ENCODE measurements around the gene HES3.

Gene HES3

DNA sequence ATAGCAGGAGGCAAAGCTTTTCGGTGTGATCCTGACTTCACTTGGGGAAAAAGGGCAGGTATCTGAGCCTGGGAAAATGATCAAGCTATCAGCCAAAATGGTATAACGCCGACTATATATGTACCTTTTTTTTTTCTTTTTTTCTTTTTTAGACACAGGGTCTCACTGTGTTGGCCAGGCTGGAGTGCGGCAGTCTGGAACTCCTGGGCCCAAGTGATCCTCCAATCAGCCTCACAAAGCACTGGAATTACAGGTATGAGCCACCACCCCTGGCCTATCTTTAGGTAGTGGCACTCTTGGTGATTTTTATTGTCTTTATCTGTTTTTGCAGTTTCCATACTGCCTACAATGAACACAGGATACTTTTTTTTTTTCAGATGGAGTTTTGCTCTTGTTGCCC lies 6.9 kb upstream of the HES3 start:
- H3K27me3 Mint-ChIP-seq: peaks cover 31% of the 10 kb centered on the region
- H3K9me3 Mint-ChIP-seq: no peaks in the 10 kb centered on the region
- peaks cover 16% of the 10 kb centered on the region for H3K36me3 Mint-ChIP-seq (ENCODE audit: low read depth)
- peaks cover 29% of the 10 kb centered on the region for H3K4me1 Mint-ChIP-seq (ENCODE audit: low read depth)
- H3K27ac Mint-ChIP-seq: no peak overlapping the region
- no peak overlapping the region for H3K4me3 Mint-ChIP-seq

DNA sequence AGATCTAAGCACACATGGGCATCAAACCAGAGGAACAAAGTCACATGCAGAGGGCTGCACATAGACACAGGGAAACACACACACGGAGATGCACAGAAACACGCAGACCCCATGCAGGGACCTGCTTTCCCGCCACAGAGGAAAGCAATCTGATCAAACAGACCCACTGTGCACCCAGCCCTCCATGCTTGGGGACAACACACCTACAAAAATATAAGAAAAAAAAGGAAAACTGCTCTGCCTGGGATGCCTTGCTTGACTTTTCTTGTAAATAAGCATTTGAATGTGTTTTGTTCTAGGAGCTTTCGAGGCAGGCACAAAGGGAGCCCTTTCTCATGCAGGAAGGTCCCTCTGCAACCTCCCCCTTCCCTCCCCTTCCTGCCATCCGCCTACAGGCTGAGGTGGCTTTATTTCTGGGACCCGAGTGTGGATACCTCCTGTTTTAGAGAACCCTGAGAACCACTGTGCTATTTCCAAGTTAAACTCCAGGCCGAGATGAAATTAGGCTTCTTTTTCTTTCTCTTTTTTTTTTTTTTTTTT lies 4.7 kb upstream of the HES3 start:
- H3K4me3 Mint-ChIP-seq: no peak overlapping the region
- peaks cover under 1% of the 10 kb centered on the region for H3K36me3 Mint-ChIP-seq (ENCODE audit: low read depth)
- H3K4me1 Mint-ChIP-seq (ENCODE audit: low read depth): peaks cover 20% of the 10 kb centered on the region
- H3K27ac Mint-ChIP-seq: peak overlapping the region; percentile 31
- no peaks in the 10 kb centered on the region for H3K9me3 Mint-ChIP-seq
- peaks cover 45% of the 10 kb centered on the region for H3K27me3 Mint-ChIP-seq

DNA sequence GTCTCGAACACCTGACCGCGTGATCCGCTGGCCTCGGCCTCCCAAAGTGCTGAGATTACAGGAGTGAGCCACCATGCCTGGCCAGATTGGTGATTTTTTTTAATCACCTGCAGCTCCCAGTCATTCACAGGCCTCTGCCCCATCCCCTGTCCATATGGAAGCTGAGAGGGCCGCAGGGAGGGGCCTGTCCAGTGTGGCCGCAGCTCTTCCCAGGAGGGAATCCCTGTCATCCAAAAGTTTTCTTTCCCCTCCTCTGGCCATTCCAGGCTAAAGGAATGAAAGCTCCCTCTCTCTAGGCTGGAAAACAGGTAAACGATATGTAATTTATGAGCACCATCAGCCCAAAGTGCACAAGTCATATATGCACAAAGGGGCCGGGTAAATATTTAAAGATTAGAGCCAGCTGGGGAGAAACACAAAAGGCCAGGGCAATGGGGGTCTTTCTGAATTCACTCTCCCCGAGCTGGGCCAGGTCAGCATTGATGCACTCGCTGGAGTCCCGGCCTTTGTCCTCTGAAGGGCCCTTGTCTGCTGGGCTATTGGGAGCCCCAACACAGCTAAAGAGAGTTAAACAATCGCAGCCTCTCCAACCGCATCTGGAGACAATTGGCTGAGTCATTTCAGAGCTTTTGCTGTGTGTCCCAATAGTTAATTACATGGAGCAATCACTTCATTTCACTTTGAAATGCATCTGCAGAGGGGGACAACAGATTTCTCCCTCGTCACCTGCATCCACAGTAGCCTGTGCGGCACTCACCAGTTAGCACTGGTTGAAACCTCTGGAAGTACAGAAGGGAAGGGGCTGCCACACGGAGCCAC lies 3.8 kb upstream of the HES3 start:
- no peak overlapping the region for H3K4me3 Mint-ChIP-seq
- H3K27me3 Mint-ChIP-seq: peaks cover 48% of the 10 kb centered on the region
- no peak overlapping the region for H3K27ac Mint-ChIP-seq
- no peaks in the 10 kb centered on the region for H3K9me3 Mint-ChIP-seq
- H3K4me1 Mint-ChIP-seq (ENCODE audit: low read depth): peaks cover 11% of the 10 kb centered on the region
- H3K36me3 Mint-ChIP-seq (ENCODE audit: low read depth): no peaks in the 10 kb centered on the region

DNA sequence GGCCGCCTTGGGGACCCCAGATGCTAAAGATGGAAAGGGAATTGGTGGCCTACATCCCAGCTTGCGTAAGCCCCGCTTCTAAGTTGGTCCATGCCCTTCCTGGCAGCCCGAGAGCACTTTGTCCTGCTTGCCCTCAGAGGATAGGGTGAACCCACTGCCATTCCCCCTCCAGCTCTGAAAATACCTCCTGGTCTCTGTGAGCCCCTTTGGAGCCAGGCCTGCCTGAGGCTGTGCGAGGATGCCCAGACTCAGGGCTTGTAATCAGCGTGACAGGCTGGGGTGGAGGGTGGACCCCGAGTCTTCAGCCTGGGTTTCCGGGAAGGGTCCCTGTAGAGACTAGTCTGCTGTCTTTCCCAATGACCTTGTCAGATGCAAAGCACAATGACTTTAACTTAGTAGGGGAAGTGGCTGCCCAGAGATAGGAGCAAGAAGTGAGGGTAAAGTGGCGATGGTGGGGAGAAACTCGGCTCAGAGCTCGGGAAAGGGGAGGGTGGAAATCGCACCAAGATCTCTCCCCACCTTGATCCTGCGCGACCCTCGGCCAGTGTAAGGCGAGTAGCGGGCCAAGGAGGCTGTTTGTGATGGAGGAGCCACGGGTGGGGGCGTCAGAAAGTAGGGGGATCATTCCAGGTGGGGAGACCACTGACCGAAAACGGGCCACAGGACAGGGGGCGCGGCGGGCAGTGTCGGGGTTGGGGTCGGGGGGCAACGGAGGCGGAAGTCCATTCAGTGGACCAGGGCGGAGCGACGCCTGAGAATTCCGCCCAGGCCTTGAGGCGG lies 2.7 kb upstream of the HES3 start:
- Mint-ChIP-seq H3K9me3 (no peaks in the 10 kb centered on the region), H3K27ac (no peak overlapping the region), H3K4me1 (ENCODE audit: low read depth) (peaks cover 11% of the 10 kb centered on the region), H3K27me3 (peaks cover 50% of the 10 kb centered on the region), H3K4me3 (no peak overlapping the region), H3K36me3 (ENCODE audit: low read depth) (no peaks in the 10 kb centered on the region)

DNA sequence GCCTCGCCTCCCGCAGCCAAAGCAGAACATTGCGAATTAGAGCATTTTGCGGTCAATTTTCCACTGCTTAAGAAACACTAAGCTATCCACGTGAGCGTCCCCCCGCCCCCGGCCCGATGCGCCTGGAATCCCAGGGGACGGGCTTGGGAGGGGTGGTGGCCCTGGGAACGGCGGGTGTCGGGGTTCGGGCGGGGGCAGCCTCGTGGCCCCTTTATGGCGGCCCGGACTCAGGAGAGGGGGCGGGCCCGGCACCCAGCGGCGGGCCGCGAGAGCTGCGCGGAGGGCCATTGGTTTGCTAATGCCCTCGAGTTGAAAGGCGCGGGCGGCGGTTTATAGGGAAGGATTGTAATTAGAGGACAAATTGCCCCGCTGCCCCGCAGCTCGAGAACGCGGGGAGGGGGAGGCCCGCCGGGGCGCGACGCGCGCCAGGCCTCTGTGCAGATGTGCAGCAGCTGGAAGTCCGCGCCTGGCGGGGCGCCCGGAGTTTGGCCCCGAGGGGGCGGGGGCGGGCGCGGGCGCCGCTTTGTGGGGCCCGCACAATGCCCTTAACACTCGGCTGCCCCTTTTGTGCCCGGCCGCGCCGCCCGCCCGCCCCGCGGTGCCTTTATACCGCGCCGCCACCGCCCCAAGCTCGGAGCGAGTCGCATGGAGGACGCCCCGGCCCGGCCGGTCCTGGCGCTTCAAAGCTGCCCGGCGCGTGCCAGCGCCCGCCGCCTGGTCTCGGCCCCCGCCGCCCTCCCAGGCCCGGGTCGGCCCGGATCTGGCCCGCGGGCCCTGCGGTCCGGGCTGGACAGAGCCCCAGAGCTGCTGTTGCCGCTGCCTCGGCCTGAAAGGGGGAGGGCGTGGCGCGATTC lies 1.9 kb upstream of the HES3 start:
- Mint-ChIP-seq H3K4me3 (no peak overlapping the region), H3K9me3 (no peaks in the 10 kb centered on the region), H3K27ac (no peak overlapping the region), H3K36me3 (ENCODE audit: low read depth) (no peaks in the 10 kb centered on the region), H3K27me3 (peaks cover 57% of the 10 kb centered on the region), H3K4me1 (ENCODE audit: low read depth) (peaks cover 19% of the 10 kb centered on the region)

DNA sequence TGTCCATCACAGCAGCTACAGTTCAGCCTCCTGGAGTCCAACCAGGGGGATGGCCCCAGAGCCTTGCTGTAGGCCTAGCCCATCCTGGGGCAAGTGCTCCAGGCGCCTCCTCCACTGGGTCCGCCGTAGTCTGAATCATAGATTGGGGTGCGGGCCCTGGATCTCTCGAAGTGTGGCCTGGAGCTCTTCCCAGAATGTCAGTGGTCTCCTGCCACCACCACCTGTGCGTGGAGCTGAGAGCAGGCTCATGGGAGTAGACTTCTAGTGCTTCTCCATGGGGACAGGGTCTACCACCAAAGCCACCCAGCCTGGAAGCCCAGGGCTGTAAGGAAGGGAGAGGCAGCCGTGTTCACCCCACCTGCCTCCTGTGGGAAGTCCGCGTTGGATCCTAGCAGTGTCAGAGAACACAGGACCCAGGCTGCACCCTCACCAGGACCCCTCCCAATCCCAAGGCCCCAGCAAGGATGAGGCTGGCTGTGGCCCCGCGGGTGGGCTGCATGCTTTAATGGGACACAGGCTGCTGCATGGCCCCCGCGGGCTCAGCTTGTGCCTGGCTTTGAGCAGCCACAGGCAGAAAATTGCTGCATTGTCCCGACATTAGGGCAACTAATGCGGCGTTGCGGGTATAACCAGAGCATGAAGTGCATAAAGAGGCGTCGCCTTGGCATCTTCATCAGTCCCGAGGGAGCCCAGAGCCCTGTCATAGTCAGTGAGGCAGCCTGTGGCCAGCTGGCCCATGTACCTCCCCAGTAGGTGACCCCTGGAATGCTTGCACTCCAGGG lies 735 bp upstream of the HES3 start:
- Mint-ChIP-seq H3K4me1 (ENCODE audit: low read depth) (peaks cover 19% of the 10 kb centered on the region), H3K9me3 (no peaks in the 10 kb centered on the region), H3K27me3 (peaks cover 63% of the 10 kb centered on the region), H3K27ac (no peak overlapping the region), H3K36me3 (ENCODE audit: low read depth) (no peaks in the 10 kb centered on the region), H3K4me3 (no peak overlapping the region)

DNA sequence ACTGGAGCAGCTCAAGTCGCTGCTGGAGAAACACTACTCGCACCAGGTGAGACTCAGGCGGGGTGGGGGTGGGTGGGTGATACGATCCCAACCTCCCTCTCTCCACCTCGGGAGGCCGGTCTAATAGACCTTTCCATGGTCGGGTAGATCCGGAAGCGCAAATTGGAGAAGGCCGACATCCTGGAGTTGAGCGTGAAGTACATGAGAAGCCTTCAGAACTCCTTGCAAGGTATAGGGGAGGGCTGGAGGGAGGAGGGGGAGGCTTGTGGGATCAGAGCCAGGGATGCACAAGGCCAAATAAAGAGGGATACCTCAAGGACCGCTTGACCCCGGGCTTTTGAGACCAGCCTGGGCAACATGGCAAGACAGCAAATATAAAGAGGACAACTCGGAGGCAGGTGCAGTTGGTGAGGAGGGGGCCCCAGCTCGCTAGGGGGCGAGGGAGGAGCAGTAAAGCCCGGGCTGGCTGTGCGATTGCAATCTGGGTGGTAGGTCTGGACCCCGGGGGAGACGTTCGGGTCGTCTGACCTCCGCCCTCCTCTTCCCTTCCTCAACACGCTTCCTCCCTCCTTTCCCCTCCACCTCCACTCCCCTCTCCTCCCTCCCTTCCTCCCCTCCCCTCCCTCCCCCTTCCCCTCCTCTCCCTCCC lies 546 bp downstream of the HES3 start:
- peaks cover 56% of the 10 kb centered on the region for H3K27me3 Mint-ChIP-seq
- no peak overlapping the region for H3K27ac Mint-ChIP-seq
- H3K9me3 Mint-ChIP-seq: no peaks in the 10 kb centered on the region
- no peak overlapping the region for H3K4me3 Mint-ChIP-seq
- peaks cover 22% of the 10 kb centered on the region for H3K4me1 Mint-ChIP-seq (ENCODE audit: low read depth)
- H3K36me3 Mint-ChIP-seq (ENCODE audit: low read depth): no peaks in the 10 kb centered on the region

DNA sequence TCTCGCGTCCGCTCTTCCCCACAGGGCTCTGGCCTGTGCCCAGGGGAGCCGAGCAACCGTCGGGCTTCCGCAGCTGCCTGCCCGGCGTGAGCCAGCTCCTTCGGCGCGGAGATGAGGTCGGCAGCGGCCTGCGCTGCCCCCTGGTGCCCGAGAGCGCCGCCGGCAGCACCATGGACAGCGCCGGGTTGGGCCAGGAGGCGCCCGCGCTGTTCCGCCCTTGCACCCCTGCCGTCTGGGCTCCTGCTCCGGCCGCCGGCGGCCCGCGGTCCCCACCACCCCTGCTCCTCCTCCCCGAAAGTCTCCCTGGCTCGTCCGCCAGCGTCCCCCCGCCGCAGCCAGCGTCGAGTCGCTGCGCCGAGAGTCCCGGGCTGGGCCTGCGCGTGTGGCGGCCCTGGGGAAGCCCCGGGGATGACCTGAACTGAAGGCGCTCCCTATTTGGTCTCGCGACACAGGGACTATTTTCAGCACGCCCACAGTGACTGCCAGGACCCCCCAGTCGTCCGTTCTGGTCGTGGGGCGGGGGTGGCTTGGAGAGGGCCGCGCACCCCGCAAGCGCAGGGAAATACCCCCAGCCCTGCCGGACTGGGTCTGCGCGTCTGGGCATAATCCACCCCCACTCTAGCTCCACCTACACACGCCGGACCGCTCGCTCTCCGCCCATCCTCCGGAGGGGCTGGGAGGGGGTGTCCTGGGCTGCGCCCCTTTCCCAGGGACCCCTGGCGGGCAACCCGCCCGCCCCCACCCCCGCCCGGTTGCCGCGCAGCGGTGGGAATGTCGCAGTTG lies 1.3 kb downstream of the HES3 start:
- Mint-ChIP-seq H3K27ac (no peak overlapping the region), H3K36me3 (ENCODE audit: low read depth) (no peaks in the 10 kb centered on the region), H3K9me3 (no peaks in the 10 kb centered on the region), H3K4me3 (no peak overlapping the region), H3K27me3 (peaks cover 53% of the 10 kb centered on the region), H3K4me1 (ENCODE audit: low read depth) (peaks cover 22% of the 10 kb centered on the region)

DNA sequence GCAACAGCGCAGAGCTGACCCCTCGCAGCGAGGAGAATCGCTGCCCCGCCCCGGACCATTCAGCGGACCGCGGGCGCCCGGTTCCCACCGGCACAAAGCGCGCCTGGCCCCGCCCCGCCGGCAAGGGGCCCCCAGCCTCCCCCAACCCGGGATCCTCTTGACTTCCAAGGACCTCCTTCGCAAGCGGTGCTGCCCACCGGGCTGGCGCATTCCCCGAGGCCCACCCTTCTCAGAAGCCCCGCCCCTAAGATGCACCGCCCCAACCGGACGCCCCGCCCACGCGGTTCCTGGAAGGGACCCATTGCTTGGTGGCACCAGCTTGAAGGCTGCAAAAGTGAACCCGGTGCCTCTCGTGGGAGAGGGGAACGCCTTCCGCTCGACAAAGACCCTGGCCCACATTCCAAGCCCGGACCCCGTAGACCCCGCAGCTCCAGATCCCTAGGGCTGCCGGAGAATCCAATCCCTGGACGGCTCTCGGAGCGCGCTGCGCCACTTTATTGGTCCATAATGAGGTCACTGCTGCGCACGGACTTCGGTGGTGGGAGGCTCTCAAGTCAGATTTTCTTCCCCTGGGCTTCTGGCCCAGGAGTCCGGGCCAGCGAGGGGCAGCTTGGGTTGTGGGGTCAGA lies 2.0 kb downstream of the HES3 start:
- H3K4me1 Mint-ChIP-seq (ENCODE audit: low read depth): peaks cover 22% of the 10 kb centered on the region
- no peak overlapping the region for H3K4me3 Mint-ChIP-seq
- peaks cover 56% of the 10 kb centered on the region for H3K27me3 Mint-ChIP-seq
- H3K36me3 Mint-ChIP-seq (ENCODE audit: low read depth): no peaks in the 10 kb centered on the region
- no peak overlapping the region for H3K27ac Mint-ChIP-seq
- H3K9me3 Mint-ChIP-seq: no peaks in the 10 kb centered on the region

DNA sequence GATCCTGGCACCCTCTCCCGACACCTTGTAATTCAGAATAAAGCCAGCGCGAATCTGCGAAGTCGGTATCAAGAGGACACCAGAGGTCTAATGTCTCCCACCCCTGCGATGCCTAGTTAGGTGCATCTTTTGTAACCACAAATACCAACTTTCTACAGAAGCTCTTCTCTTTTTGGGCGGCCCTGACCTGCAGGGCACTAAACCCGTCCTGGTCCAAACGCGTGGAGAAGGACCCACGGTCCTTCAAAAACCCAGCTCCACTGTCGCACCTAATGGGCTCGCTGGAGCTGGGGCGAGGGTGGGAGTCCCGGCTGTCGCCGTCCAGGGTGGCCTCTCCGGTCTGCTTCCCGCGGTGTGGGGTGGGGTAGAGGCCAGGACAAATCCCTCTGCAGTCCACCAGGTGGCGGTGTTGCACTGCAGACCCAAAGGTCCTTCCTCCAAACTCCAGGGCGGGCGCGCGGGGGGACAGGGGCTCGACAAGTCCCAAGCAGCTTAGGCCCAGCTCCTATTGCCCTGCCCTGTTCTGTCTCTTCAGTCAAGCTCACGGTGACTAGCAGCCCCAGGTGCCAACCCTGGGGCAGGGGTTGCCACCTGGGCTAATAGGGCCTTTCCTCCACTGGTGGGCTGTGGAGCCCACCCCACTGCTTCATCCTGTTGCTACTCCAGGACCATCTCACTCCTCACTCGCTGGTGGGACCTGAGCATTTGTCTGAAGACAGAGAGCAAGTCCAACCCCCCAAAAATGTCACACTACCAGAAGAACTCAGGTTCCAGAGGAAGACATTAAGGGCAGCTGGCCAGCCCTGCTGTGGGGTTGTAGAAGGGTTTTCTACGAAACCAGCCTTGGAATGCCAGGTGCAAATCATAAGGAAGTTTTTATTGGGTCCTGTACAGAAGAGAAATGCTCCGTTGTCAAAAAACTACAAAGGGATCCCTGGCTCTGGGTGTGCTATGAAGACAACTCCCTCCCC lies 2.8 kb downstream of the HES3 start:
- no peak overlapping the region for H3K27ac Mint-ChIP-seq
- no peaks in the 10 kb centered on the region for H3K36me3 Mint-ChIP-seq (ENCODE audit: low read depth)
- peaks cover 16% of the 10 kb centered on the region for H3K4me1 Mint-ChIP-seq (ENCODE audit: low read depth)
- no peaks in the 10 kb centered on the region for H3K9me3 Mint-ChIP-seq
- no peak overlapping the region for H3K4me3 Mint-ChIP-seq
- H3K27me3 Mint-ChIP-seq: peaks cover 48% of the 10 kb centered on the region

DNA sequence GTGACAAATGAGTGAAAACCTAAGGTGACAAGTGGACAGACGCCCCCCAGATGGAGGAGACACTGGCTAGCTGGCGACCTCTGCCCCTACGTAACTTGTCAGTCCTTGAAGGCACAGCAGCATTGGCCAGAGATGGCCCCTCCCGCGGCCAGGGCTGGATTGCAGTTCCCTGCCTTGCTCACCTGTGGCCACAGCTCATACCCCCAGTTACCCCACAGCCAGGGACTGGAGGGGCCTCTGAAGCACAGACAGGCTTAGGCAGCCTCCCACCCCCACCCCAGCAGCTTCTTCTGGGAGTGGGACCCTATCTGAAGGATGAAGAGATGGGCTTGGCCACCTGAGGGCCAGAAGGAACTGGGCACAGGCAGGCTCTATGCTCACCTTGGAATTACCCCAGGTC lies 3.7 kb downstream of the HES3 start:
- no peak overlapping the region for H3K4me3 Mint-ChIP-seq
- H3K9me3 Mint-ChIP-seq: no peaks in the 10 kb centered on the region
- no peak overlapping the region for H3K27ac Mint-ChIP-seq
- peaks cover 16% of the 10 kb centered on the region for H3K4me1 Mint-ChIP-seq (ENCODE audit: low read depth)
- no peaks in the 10 kb centered on the region for H3K36me3 Mint-ChIP-seq (ENCODE audit: low read depth)
- H3K27me3 Mint-ChIP-seq: peaks cover 48% of the 10 kb centered on the region

DNA sequence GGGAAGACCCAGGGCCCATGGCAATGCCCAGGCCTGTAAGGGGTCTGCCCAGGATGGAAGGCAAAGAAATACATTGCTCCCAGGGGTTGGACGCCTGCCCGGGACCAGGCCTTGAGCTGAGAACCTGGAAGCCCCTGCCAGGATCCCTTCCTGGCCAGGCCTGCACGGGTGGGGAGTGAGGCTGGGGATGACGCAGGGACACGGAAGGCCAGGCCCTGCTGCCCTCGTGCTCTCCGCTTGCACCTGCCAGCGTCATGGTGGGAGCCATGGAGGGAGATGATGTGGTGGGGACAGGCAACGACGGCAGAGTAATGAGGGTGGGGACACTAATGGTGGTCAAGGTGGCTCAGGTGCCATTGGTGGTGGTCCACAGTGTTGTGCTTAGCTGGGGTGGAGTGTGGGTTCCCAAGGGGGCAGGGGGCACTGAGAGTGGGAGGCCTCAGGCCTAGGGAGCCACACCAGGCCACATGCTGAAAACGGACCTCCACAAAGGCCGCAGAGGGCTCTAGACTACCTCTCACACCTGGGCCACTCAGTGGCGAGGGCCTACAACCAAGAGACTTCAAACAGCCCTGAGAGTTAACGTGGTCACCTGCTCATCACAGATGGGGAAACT lies 4.3 kb downstream of the HES3 start:
- H3K9me3 Mint-ChIP-seq: no peaks in the 10 kb centered on the region
- H3K4me1 Mint-ChIP-seq (ENCODE audit: low read depth): peaks cover 16% of the 10 kb centered on the region
- H3K4me3 Mint-ChIP-seq: no peak overlapping the region
- no peaks in the 10 kb centered on the region for H3K36me3 Mint-ChIP-seq (ENCODE audit: low read depth)
- no peak overlapping the region for H3K27ac Mint-ChIP-seq
- H3K27me3 Mint-ChIP-seq: peaks cover 44% of the 10 kb centered on the region
